SK-N-SH (cell line): Measurements from ENCODE around the gene SLC35F1. TPM values are rescaled to one million over a fixed set of nuclear protein-coding genes. Genes with fewer than 3 reads are reported as not detected.

Experiments
- CTCF ChIA-PET: fragments of 300-600, 350-600 bp; formaldehyde crosslinking; extraction: SDS; loops from one replicate; lab custom pipeline; 2021; lab: Yijun Ruan, JAX
- POLR2A ChIA-PET: fragments of 350-600 bp; sonication (Branson Sonifier 250); formaldehyde crosslinking; extraction: SDS; loops from one replicate; lab custom pipeline; 2020; ENCODE audit warnings: antibody characterized with exemption, inconsistent platforms; lab: Yijun Ruan, JAX
- DNase-seq: peaks from one replicate; pipeline ENCODE4 v3.0.0; 2012
- H2AFZ ChIP-seq: fragments of 200-600 bp; sonication (generic); 2 replicates; pipeline ENCODE4 v1.8.1; 2016; ENCODE audit warnings: antibody characterized with exemption, mild to moderate bottlenecking, low read depth
- H3F3A ChIP-seq: fragments of 200-600 bp; sonication (generic); replicated peaks from 2 replicates; pipeline ENCODE3; 2016; ENCODE audit warnings: antibody characterized with exemption, mild to moderate bottlenecking; ENCODE audit not compliant: insufficient read depth
- H3K27ac ChIP-seq, 2 experiments: fragments of 200-500 bp in 1 of 2; fragments of 200-600 bp in 1 of 2; sonication (Bioruptor generic) in 1 of 2; sonication (generic), shearing (Covaris generic) in 1 of 2; 2 replicates each; pipeline versions ENCODE4 v1.5.1 to v1.6.1; 2014 to 2016; ENCODE audit warnings: low read depth in 2 of 2, inconsistent platforms in 1 of 2, low read length in 1 of 2, mild to moderate bottlenecking in 1 of 2, mixed read lengths in 1 of 2
- H3K27me3 ChIP-seq: fragments of 200-600 bp; sonication (generic), shearing (Covaris generic); 2 replicates; pipeline ENCODE4 v1.6.1; 2016; ENCODE audit warnings: mixed run types; ENCODE audit not compliant: insufficient read depth
- H3K36me3 ChIP-seq, 2 experiments: fragments of 200-500 bp in 1 of 2; fragments of 200-600 bp in 1 of 2; sonication (Bioruptor generic) in 1 of 2; sonication (generic) in 1 of 2; replicated peaks in 1 of 2; 2 replicates each; pipeline versions ENCODE3 to v1.5.1; 2014 to 2016; ENCODE audit warnings: low read length in 1 of 2, mild to moderate bottlenecking in 1 of 2; ENCODE audit not compliant: insufficient read depth in 2 of 2, control insufficient read depth in 1 of 2
- H3K4me1 ChIP-seq, 2 experiments: fragments of 200-500 bp in 1 of 2; fragments of 200-600 bp in 1 of 2; sonication (Bioruptor generic) in 1 of 2; sonication (generic), shearing (Covaris generic) in 1 of 2; 2 replicates each; pipeline versions ENCODE4 v1.5.1 to v1.6.1; 2014 to 2016; ENCODE audit warnings: low read depth in 1 of 2, low read length in 1 of 2, mixed run types in 1 of 2; ENCODE audit not compliant: insufficient read depth in 2 of 2, control insufficient read depth in 1 of 2
- H3K4me2 ChIP-seq: fragments of 200-600 bp; sonication (generic), shearing (Covaris generic); 2 replicates; pipeline ENCODE4 v1.6.1; 2017; ENCODE audit warnings: mixed run types
- H3K4me3 ChIP-seq, 2 experiments: fragments of 200-500 bp in 1 of 2; fragments of 200-600 bp in 1 of 2; sonication (Bioruptor generic) in 1 of 2; sonication (generic), shearing (Covaris generic) in 1 of 2; 2 replicates each; pipeline versions ENCODE4 v1.5.1 to v1.8.1; 2014 to 2016; ENCODE audit warnings: low read depth in 2 of 2, inconsistent platforms in 1 of 2, low read length in 1 of 2, mild to moderate bottlenecking in 1 of 2, mixed read lengths in 1 of 2, moderate library complexity in 1 of 2
- H3K79me2 ChIP-seq: fragments of 200-600 bp; sonication (generic); 2 replicates; pipeline ENCODE4 v1.8.1; 2017; ENCODE audit warnings: mild to moderate bottlenecking; ENCODE audit not compliant: insufficient read depth
- H3K9ac ChIP-seq: fragments of 200-600 bp; sonication (generic); 2 replicates; pipeline ENCODE4 v1.6.1; 2017; ENCODE audit warnings: mixed run types
- H3K9me2 ChIP-seq: fragments of 200-600 bp; sonication (generic); 2 replicates; pipeline ENCODE4 v1.6.1; 2017; ENCODE audit warnings: mixed run types
- H3K9me3 ChIP-seq: fragments of 200-600 bp; sonication (generic); 2 replicates; pipeline ENCODE4 v1.6.1; 2017; ENCODE audit warnings: mixed run types, mild to moderate bottlenecking, moderate library complexity
- H4K20me1 ChIP-seq: fragments of 200-600 bp; sonication (generic); 2 replicates; pipeline ENCODE4 v1.6.1; 2017; ENCODE audit warnings: mild to moderate bottlenecking, mixed run types; ENCODE audit not compliant: insufficient read depth
- FOSL2 ChIP-seq: IDR thresholded peaks from 2 replicates; pipeline ENCODE4 v1.4.0; 2012; ENCODE audit warnings: low read depth, mild to moderate bottlenecking, moderate library complexity, borderline replicate concordance
- FOXM1 ChIP-seq: IDR thresholded peaks from 2 replicates; pipeline ENCODE4 v1.4.0; 2012; ENCODE audit warnings: low read depth, mild to moderate bottlenecking
- GABPA ChIP-seq: IDR thresholded peaks from 2 replicates; pipeline ENCODE4 v1.4.0; 2012; ENCODE audit warnings: low read depth, mild to moderate bottlenecking
- GATA2 ChIP-seq: sonication (generic); formaldehyde crosslinking; IDR thresholded peaks from 2 replicates; pipeline ENCODE4 v1.5.0; 2020; ENCODE audit warnings: mild to moderate bottlenecking, missing genetic modification reagents
- JUND ChIP-seq: IDR thresholded peaks from 2 replicates; pipeline ENCODE4 v1.4.0; 2012
- MAX ChIP-seq: IDR thresholded peaks from 2 replicates; pipeline ENCODE4 v1.4.0; 2012; ENCODE audit warnings: low read depth
- MEF2A ChIP-seq: IDR thresholded peaks from 2 replicates; pipeline ENCODE4 v1.4.0; 2012; ENCODE audit warnings: low read depth, borderline replicate concordance
- NFIC ChIP-seq: IDR thresholded peaks from 2 replicates; pipeline ENCODE4 v1.4.0; 2012; ENCODE audit warnings: borderline replicate concordance
- RXRA ChIP-seq: IDR thresholded peaks from 2 replicates; pipeline ENCODE4 v1.4.0; 2012; ENCODE audit warnings: low read depth, mild to moderate bottlenecking, borderline replicate concordance
- TAF1 ChIP-seq: IDR thresholded peaks from 2 replicates; pipeline ENCODE4 v1.6.1; 2012; ENCODE audit warnings: low read depth, mild to moderate bottlenecking, low read length, moderate library complexity, borderline replicate concordance
- USF1 ChIP-seq: IDR thresholded peaks from 2 replicates; pipeline ENCODE4 v1.4.0; 2012; ENCODE audit warnings: low read depth, borderline replicate concordance
- USF2 ChIP-seq: fragments of 150-350 bp; IDR thresholded peaks from 2 replicates; pipeline ENCODE4 v1.6.1; 2017; ENCODE audit warnings: antibody characterized with exemption, low read length, low read depth, borderline replicate concordance
- WGBS: methylation state at CpG from one replicate; pipeline ENCODE4 v1.1.6; 2017; ENCODE audit warnings: low lambda C conversion rate; 5-methylcytosine and 5-hydroxymethylcytosine counted together
- polyA plus RNA-seq, 3 experiments: library from polyadenylated mRNA; depleted of rRNA; stranded (reverse); fragments of >200 nt; gene quantifications; 2 replicates each; pipeline ENCODE4 v1.2.3, GENCODE V29; 2012
- TF ChIP-seq, protein P1 (sequence below): IDR thresholded peaks from 2 replicates; pipeline ENCODE4 v1.4.0; 2012; ENCODE audit warnings: low read depth, borderline replicate concordance

Gene SLC35F1
- polyA plus RNA-seq, 1 of the 3 experiments (the other 2 are of a cell fraction): under 0.01 TPM

DNA sequence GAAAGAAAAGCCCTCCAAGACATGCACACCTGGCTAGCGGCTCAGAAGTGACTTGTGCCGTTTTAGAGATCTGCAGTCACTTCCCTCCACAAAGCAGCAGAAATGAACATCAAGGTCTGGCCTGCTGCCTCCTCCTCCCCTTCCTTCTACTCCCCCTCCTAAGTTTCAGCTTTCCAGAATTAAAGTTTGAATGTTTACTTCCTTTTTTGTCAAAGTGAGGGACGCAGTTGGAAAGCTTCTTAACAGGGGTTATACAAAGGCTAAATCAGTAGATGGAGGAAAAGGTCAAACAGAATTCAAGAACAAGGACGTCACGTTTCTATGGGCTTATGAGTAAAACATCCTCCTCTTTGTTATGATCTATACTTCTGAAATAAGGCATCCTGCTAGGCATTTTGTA is 227.7 kb downstream of the SLC35F1 start:
- CTCF ChIA-PET: no interaction called here
- WGBS: under 1% methylated on average over 5 of the region's 5 CpGs

GRCh38 chr6:118135371-118135770 is 228.3 kb downstream of the SLC35F1 start:
- Histone ChIP-seq H3K27ac (no peak overlapping the region), H3K9ac (no peak overlapping the region), H3K9me2 (no peaks in the 10 kb centered on the region), H3K27me3 (no peaks in the 10 kb centered on the region), H3K4me2 (no peak overlapping the region), H3K36me3 (no peaks in the 10 kb centered on the region), H3K4me1 (no peaks in the 10 kb centered on the region), H3F3A (no peaks in the 10 kb centered on the region), H3K4me3 (no peak overlapping the region), H3K9me3 (no peaks in the 10 kb centered on the region), H2AFZ (no peak overlapping the region), H4K20me1 (no peaks in the 10 kb centered on the region), H3K79me2 (no peaks in the 10 kb centered on the region)
- POLR2A ChIA-PET: no interaction called here
- DNase-seq: no peak
- CTCF ChIA-PET: no interaction called here
- WGBS: 4% methylated on average over 2 of the region's 2 CpGs
- no peak for TF ChIP-seq FOXM1
- no peak for TF ChIP-seq USF1
- TF ChIP-seq NFIC: no peak
- no peak for TF ChIP-seq JUND
- TF ChIP-seq USF2: no peak

More for the DNA sequence above, 227.7 kb downstream of the SLC35F1 start:
- Histone ChIP-seq H3F3A (no peaks in the 10 kb centered on the region), H4K20me1 (no peaks in the 10 kb centered on the region), H3K79me2 (no peaks in the 10 kb centered on the region), H3K36me3 (no peaks in the 10 kb centered on the region), H3K27me3 (no peaks in the 10 kb centered on the region), H3K27ac (no peak overlapping the region), H3K4me2 (no peak overlapping the region), H3K4me1 (no peaks in the 10 kb centered on the region), H3K9ac (no peak overlapping the region), H3K9me3 (no peaks in the 10 kb centered on the region), H3K4me3 (no peak overlapping the region), H3K9me2 (no peaks in the 10 kb centered on the region), H2AFZ (no peak overlapping the region)
- POLR2A ChIA-PET: no interaction called here
- no peak for DNase-seq
- TF ChIP-seq JUND (no peak), TAF1 (no peak), NFIC (no peak), FOXM1 (no peak), GABPA (no peak), RXRA (no peak)

GRCh38 chr6:118141211-118141610 is 234.1 kb downstream of the SLC35F1 start:
- H3K9me2 ChIP-seq: no peaks in the 10 kb centered on the region
- H3K9me3 ChIP-seq: no peaks in the 10 kb centered on the region
- DNase-seq: no peak
- no peak overlapping the region for H2AFZ ChIP-seq
- no peak overlapping the region for H3K27ac ChIP-seq
- H3K79me2 ChIP-seq: no peaks in the 10 kb centered on the region
- H3K27me3 ChIP-seq: no peaks in the 10 kb centered on the region
- ChIA-PET POLR2A (no interaction called here), CTCF (no interaction called here)
- no peaks in the 10 kb centered on the region for H4K20me1 ChIP-seq
- H3F3A ChIP-seq: no peaks in the 10 kb centered on the region
- 68% methylated on average over 1 of the region's 1 CpG for WGBS
- no peaks in the 10 kb centered on the region for H3K36me3 ChIP-seq
- H3K4me1 ChIP-seq: no peaks in the 10 kb centered on the region
- no peak overlapping the region for H3K4me2 ChIP-seq
- no peak overlapping the region for H3K4me3 ChIP-seq
- H3K9ac ChIP-seq: no peak overlapping the region
- TF ChIP-seq, protein P1, sequence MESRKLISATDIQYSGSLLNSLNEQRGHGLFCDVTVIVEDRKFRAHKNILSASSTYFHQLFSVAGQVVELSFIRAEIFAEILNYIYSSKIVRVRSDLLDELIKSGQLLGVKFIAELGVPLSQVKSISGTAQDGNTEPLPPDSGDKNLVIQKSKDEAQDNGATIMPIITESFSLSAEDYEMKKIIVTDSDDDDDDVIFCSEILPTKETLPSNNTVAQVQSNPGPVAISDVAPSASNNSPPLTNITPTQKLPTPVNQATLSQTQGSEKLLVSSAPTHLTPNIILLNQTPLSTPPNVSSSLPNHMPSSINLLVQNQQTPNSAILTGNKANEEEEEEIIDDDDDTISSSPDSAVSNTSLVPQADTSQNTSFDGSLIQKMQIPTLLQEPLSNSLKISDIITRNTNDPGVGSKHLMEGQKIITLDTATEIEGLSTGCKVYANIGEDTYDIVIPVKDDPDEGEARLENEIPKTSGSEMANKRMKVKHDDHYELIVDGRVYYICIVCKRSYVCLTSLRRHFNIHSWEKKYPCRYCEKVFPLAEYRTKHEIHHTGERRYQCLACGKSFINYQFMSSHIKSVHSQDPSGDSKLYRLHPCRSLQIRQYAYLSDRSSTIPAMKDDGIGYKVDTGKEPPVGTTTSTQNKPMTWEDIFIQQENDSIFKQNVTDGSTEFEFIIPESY: no peak
- TF ChIP-seq GATA2 (CRISPR knock-in tag) (no peak), USF1 (no peak), NFIC (no peak), FOSL2 (no peak), MAX (no peak), MEF2A (no peak)
